Daoy (cell line): ENCODE measurements around the gene SLC38A3. TPM values are rescaled to one million over a fixed set of nuclear protein-coding genes. Genes with fewer than 3 reads are reported as not detected.

ENCODE experiments used
- DNase-seq: peaks from one replicate; pipeline ENCODE4 v3.0.0-alpha.2; 2015; ENCODE audit warnings: low read depth
- total RNA-seq: library from RNA; depleted of rRNA; stranded (reverse); fragments of >200 nt; shearing (Covaris generic); gene quantifications from 2 replicates; pipeline ENCODE4 v1.2.3, GENCODE V29; 2014

The SLC38A3 gene
- total RNA-seq, 1 experiment from 2014 or later = not detected

DNA sequence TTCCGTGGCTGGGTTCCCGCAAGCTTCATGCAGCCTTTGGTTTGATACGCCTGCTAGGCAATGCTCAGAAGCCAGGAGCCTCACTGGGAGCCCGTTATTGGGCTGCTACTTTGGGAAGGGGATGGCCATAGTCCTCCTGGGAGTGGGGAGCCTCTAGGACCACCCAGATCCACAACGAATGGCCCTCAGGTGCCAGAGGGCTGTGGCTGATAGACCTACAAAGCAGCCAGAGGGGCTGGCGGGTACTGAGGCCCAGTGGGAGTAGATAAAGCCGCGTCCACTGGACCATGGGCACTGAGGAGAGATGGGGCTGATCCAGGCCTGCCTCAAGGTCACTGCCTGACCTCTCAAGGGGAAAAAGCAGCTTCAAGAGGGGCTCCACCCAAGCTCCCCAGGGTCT lies 12.9 kb upstream of the SLC38A3 start:
- DNase-seq = no peak

DNA sequence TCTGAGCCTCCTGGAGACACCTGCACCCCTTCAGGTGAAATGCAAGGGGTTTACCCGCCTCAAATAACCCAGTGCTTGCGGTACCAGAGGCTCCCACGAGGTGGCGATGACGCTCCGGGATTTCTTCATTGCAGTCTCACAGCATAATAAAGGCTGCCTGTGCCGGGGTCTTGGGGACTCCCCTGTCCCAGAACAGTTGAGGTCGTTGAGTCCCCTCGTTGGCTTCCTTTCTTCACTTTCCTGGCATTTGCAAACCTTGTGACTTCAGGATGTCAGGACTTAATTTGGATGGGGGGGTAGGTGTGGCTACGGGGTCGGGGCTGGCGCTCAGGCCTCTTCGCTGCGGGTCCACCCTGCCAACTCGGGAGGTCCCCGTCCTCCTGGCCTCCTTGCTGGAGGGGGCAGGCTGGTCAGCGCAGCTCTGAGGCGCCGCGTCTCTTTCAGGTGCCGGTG lies 12.4 kb upstream of the SLC38A3 start:
- peak; percentile 51 for DNase-seq

GRCh38 chr3:50193286-50193685 lies 11.8 kb upstream of the SLC38A3 start:
- DNase-seq = no peak

GRCh38 chr3:50193746-50194127 lies 11.3 kb upstream of the SLC38A3 start:
- DNase-seq = no peak

GRCh38 chr3:50194128-50194902 lies 10.8 kb upstream of the SLC38A3 start:
- DNase-seq = peak; percentile 69

- no peak for DNase-seq
Observed at GRCh38 chr3:50194903-50195500, 10.1 kb upstream of the SLC38A3 start.

GRCh38 chr3:50195501-50196252 lies 9.4 kb upstream of the SLC38A3 start:
- DNase-seq = no peak

DNA sequence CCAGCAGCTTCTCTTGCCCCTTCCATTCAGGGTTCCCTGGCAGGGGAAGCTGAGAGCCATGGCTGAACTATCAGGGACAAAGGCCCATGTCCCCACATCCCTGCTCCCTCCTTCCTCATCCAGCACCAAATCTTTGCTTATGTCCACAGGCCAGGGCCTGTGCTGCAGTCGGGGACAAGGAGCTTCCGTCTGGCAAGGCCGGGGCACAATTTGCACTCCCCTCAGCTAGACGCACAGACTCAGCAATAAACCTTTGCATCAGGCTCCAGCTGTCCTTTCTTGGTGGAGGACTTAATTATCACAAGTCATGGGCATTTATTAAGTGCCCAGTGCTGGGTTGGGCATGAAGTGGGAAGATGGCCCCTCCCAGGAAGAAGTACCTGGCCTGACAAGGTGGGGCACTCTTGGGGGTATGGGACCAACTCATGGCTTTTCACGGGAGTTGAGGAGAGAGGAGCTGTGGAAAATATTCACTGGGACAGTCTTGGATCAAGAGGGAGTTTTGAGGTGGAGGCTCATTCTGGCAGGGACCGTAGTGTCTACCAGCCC lies 8.7 kb upstream of the SLC38A3 start:
- DNase-seq = no peak

DNA sequence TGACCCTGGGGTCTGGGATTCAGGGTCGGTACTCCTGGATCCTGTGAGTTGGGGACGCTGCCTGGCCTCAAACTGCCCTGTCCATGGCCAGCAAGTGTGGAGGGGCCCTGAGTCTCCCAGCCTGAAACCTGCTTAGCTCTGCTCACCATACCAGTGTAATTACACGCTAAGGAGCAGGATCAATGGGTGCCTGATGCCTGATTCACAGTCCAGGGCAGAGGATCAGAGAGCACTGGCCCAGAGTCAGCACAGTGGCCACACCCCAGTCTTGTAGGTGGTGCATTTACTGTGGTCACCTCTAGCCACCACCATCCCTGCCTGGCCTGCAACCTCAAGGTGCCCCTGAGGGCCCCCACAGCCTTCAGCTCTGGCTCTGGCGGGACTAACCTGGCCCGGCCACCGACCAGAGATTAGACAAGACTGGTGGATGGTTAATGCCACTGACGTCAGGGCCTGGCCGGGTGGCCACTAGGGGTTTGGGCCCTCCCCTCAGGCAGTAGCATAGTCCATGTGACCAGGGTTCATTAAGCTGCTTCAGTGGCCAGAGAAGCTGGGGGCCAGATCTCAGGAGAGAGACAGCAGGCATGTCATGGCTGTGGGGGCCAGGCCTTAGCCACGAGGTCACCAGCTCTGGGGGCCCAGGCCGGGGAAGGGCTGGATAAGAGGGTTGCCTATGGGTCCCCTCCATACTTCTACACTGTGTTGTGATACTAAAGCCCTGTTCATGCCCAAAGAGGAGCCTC lies 3.3 kb upstream of the SLC38A3 start:
- no peak for DNase-seq

DNA sequence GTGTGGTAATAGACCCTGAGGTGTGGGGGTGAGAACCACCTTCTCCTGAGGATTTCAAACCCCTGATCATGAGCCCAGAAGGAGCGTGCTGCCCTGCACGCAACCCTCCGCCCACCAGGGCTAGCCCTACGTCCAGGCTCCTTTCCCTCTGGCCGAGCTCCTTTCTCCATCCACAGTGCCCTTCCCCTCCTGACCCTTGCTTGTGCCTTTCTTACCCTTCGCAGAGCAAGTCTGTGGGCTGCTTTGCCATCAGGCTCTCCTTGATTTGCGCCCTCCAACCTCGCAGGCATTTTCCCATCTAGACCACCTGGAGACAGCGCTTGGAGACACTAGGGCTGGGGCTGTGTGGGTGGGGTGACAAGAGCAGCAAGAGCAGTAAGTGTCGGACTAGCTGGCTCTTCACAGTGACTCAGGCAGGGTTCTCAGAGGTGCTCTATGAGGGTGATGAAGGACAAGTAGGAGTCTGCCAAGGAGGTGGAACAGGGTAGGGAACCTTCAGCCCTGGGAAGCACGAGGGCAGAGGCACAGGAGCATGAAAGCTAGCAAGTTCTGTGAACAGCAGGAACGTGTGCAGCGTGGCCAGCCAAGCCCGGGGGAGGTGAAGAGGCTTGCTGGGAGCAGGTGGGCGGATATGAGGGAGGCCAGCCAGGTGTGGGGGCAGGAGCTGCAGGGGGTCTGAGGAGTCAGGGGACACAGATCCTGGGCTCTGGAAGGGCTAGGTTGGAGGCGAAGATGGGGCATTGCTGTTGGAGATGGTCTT lies 2.5 kb upstream of the SLC38A3 start:
- no peak for DNase-seq

DNA sequence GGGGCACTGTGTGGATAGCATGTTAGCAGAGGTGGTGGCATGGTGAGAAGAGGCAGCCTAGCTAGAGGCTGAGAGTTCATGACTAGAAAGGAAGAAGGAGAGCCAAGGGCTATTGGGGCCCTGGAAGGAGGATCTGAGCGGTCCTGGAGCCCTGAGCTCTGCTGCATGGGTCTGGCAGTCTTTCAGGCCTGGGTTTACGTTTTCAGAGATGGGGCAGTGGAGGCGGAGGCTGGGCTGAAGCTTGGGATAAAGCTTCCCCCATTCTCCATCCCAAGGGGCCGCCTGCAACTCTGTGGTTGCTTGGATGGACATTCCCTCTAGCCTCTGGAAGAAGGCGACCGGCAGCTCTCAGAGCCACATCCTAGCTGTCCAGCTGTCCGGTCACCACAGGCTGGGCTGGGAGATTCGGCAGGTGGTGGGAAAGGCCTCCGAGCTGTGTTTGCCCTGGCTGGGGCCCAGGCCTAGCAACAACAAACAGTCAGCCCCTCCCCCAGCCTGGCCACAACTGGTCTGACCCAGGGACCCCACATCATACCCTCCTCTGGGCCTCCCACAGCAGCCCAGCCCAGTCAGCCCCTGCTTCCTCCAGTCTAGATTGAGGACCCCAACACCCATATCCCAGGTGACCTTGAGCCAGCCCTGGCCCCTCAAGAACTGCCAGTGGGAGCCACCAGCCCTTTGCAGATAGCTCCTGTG lies 1.8 kb upstream of the SLC38A3 start:
- no peak for DNase-seq

DNA sequence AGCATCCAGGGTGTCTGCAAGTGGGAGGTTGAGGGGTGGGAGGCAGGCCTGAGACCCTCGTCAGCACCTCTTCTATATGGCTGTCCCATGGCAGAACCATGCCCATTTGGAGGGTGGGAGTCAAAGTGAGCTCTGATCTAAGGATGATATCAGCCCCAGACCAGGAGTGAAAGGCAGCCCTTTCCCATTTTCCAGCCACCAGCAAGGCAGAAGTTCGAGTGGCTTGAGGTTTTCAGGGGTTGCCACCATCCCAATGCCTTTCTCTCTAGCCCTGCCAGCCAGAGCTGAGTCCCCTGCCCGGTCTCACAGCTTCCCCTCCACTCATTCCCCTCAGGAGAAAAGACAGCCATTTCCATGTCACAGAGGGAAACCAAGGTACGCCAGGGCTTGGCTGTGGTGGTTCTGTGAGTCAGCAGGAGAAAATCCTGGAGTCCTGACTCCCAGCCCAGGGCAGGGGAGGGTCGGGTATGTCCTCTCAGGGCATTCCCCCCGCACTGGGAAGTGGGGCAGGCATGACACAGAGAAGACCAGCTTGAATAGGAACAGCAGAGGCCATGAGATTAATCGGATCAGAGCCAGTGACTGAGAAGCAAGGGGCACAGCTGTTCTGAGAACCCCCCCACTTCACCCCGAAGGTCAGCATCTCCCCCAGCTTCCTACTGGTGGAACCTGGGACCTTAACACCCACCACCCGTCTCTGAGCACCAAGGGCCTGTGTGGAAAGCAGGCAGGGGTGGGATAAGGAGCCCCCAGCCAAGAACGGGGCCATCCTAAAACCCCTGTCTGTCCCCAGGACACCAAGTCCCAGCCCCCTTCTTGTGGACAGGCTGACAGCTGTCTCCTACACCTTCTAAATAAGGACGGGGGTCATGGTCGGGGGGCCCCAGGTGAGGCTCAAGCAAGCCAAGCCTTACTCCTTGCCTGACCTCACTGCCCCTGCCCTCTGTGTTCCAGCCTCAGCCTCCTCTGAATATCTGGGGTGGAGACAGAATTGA lies 965 bp upstream of the SLC38A3 start:
- DNase-seq = no peak

DNA sequence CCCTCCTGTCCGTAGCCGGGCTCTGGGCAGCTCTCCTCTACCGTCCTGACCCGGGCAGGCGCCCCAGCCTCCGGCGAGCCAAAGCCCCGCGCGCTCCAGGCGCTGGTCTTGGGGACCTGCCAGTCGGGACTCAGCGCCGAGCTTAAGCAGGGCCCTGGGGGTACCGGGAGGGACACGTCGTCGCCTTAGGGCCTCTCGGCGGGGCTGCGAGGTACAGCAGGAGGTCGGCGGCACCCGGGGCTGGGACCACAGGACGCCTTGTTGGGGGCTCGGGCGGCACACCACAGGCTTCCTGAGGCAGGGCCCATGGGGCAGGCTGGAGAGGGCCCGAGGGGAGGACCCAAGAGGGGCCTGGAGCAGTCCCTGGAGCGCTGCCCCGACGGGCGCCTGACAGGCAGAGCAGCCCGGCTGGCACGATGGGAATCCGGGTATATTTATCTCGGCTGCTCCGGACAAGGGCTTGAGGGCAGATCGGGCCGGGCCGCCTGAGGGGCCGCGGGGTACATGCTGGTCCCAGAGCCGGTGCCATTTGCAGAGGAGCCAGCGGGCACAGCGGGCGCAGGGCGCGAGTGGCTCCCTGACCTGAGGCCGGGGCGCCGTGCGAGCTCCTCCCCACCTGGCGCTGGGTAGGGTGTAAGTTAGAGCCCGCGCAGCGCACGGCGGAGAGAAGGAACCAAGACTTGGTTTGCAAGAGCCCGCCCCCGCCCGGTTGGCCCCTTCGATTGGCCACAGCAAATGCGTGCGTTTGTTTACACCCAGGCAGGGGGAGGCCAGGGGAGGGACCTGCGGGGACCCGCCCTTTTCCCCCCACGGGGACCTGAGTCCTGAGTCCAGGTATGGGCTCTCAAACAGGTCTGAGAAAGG lies 574 bp downstream of the SLC38A3 start:
- DNase-seq = no peak

DNA sequence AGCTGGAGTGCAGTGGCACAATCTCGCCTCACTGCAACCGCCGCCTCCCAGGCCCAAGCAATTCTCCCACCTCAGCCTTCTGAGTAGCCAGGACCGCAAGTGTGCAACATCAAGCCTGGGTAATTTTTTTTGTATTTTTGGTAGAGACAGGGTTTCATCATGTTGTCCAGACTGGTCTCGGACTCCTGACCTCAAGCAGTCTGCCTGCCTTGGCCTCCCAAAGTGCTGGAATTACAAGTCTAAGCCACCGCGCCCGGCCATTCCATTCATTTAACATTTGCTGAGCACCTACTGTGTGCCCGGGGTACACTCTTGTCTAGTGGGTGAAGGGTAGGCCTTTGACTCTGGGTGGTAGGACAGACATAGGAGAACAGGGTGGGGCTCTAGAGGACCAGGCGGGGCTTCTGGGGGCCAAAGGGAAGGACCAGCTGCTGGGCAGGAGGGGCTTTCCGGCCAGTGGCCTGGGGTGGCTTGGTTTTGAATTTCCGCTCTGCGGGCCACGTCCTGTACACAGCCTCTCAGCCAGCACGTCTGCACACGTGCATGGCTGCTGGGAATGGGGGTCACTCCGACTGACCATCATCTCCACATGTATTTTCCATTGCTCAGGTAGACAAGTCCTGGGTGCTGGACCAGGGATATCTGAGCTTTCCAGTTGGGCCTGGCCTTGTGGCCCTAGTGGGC lies 2.4 kb downstream of the SLC38A3 start:
- no peak for DNase-seq

DNA sequence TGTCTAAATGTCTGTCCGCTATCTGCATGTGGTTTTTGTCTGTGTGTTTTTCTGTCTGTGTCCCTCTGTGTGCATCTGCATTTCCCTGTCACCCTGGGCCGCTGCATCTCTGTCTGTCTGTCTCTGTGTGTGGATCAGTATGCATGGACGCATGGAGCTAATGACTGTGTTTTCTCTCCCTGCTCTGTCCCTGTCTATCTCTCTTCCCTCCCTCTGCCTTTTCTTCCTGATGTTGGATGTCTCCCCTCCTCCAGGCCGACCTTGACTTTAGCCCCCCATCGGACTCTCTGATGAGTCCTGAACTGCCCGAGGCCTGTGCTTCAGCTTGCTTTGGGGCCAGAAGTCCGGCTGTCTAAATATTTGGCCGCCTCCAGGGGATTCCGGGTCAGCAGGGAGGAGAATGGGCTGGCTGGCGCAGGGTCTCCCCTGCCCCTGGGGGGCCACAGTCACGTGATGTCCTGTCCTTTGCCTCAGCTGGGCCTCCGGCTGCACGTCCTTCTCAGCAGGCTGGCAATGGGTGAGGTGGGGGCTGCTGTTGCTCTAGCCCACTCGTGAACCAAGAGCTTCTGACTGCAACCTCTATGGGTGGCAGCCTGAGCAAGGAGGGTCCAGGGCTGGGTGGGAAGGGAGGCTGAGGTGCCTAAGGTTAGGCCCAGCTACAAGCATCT lies 3.7 kb downstream of the SLC38A3 start:
- no peak for DNase-seq

DNA sequence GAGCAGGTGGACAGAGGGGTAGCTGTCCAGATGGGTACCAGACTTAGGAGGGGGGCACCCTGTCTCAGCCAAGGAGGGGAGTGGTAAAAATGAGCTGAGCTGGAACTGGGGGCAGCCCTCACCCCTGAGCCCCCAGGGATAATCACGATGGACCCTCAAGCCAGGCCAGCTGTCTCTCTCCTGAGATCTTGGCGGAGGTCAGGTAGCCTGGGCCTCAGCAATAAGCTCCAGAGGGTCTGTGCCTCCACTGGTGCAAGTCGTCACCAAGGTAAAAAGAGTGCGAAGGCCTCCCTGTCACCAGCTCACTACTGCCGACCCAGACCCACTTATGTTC lies 5.1 kb downstream of the SLC38A3 start:
- no peak for DNase-seq
